Epithelial cell of proximal tubule (primary cell): ENCODE data around the gene DCD. TPM values are rescaled to one million over a fixed set of nuclear protein-coding genes. Genes with fewer than 3 reads are reported as not detected.
A peak's percentile ranks its signal among the peaks of the same experiment; 100 is the strongest.
"Not testable (repeated sequence)": the region's sequence is repeated elsewhere in the genome, so short reads cannot be mapped to it uniquely, and the experiment has no call there.

ENCODE experiments used
- DNase-seq: peaks from one replicate; pipeline ENCODE4 v3.0.0-alpha.2; 2011; ENCODE audit warnings: low read depth
- H3K4me3 ChIP-seq: 2 replicates; pipeline ENCODE4 v1.5.1; 2011; ENCODE audit warnings: low read depth, mild to moderate bottlenecking, low read length
- CTCF ChIP-seq: conservative IDR thresholded peaks from 2 replicates; pipeline ENCODE4 v1.5.1; 2012; ENCODE audit warnings: low read depth, mild to moderate bottlenecking, low read length
- total RNA-seq: library from RNA; depleted of rRNA; stranded (reverse); fragments of >200 nt; gene quantifications from 2 replicates; pipeline ENCODE4 v1.2.3, GENCODE V29; 2015

The DCD gene
- total RNA-seq, 1 donor from 2014 or later, result not detected

- no peak for TF ChIP-seq CTCF
- no peak for DNase-seq
- H3K4me3 ChIP-seq, result no peak overlapping the region
Observed at GRCh38 chr12:54684636-54685630, 36.8 kb upstream of the DCD start.

DNA sequence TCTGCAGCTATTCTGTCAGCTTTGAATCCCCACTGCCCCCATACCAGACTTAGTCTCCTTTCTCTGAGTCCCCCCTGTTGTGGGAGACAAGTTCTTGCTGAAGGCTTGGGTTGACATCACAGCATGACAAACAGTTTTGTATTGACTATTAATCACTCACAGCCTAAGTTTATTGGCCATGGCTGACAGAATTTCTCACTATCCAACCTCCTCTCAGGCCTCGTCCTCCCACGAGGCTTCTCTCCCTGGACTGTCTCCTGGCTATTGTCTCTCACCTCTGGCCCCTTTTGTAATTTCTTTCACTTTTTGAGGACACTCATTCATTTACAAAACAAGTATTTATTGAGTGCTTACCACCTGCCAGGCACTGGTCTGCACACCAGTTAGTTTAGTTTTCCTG lies 35.2 kb upstream of the DCD start:
- TF ChIP-seq CTCF, result no peak

DNA sequence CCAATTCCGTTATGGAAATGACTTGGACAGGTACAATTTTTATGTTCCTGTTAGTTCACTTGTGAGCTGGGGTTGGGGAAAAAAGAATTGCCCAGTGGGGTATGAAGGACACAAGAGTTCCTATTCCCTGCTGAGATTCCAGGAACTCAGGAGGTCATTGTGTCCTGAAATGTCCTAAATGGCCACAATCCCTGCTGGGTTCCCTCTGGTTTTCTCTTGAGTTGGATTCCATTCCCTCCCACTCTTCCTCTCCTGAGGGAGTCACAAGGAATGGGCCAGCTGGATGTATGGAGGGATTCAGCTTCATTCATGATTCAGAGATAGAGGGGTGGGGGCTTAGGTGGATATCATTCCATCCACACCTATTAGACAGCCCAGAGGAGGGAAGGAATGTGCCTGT lies 34.5 kb upstream of the DCD start:
- no peak overlapping the region for H3K4me3 ChIP-seq
- no peak for DNase-seq
- TF ChIP-seq CTCF, result no peak

More for the DNA sequence above, 35.2 kb upstream of the DCD start:
- DNase-seq, result no peak
- no peak overlapping the region for H3K4me3 ChIP-seq

DNA sequence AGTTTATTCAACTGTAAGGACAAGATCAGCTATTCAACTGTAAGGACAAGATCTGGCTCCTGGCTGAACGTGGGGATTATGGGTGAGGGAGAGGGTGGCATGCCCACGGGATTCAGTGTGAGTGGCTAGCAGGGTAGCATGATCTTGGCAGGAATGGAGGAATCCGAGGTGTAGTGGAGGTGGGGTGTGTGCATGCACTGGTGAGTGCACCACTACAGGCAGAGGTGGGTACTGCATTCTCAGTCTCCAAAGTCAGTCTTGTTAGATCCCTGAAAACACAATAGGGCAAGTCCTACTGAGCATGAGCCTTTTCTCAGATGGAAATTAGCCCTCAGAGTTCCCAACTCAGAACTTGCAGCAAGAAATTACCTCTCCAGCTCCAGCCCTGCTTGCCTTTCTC lies 32.2 kb upstream of the DCD start:
- DNase-seq, result no peak
- peak; percentile 59 for TF ChIP-seq CTCF
- H3K4me3 ChIP-seq, result no peak overlapping the region

- H3K4me3 ChIP-seq, result no peak overlapping the region
- no peak for DNase-seq
- no peak for TF ChIP-seq CTCF
Observed at GRCh38 chr12:54678131-54678530, 30.0 kb upstream of the DCD start.

- no peak for TF ChIP-seq CTCF
- no peak for DNase-seq
- no peak overlapping the region for H3K4me3 ChIP-seq
Observed at GRCh38 chr12:54667945-54668344, 19.8 kb upstream of the DCD start.

DNA sequence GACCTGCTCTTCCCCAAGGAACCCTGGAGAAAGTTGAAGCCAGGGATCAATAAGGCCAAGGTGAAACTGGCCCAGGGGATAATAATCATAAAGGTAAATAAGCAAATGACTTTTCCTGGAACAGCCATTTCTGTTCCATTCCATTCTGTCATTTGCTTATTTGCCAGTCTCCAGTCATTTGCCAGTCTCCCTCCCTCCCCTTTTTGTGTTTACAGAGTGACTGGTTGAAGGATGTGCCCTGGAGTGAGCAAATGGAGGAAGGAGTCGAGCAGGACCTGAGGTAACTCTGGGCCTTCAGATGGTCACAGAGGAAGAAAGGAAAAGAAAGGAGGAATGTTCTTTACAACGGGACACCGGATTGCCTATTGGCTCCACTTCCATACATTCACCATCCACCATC lies 17.8 kb upstream of the DCD start:
- DNase-seq, result no peak
- H3K4me3 ChIP-seq, result no peak overlapping the region
- TF ChIP-seq CTCF, result no peak

- H3K4me3 ChIP-seq, DNase-seq: not testable (repeated sequence)
Observed at GRCh38 chr12:54665022-54665635, 17.0 kb upstream of the DCD start.
